H9 (cell line): ENCODE data around the gene USP36. TPM values are rescaled to one million over a fixed set of nuclear protein-coding genes. Genes with fewer than 3 reads are reported as not detected.
"Not testable (repeated sequence)": the region's sequence is repeated elsewhere in the genome, so short reads cannot be mapped to it uniquely, and the experiment has no call there.

ENCODE experiments used
- DNase-seq: peaks from one replicate; pipeline ENCODE4 v3.0.0-alpha.2; 2017
- H2AFZ ChIP-seq: one replicate; pipeline ENCODE4 v1.6.1; 2013; ENCODE audit warnings: mild to moderate bottlenecking, low read length, control low read depth, moderate library complexity
- H2AK5ac ChIP-seq: 2 replicates; pipeline ENCODE4 v1.6.1; 2013; ENCODE audit warnings: low read length, control low read depth, mixed read lengths; ENCODE audit not compliant: insufficient read length
- H2BK120ac ChIP-seq: one replicate; pipeline ENCODE4 v1.6.1; 2013; ENCODE audit warnings: low read depth, mild to moderate bottlenecking, low read length, control low read depth, inconsistent platforms; ENCODE audit not compliant: poor library complexity, severe bottlenecking
- H2BK12ac ChIP-seq: 2 replicates; pipeline ENCODE4 v1.6.1; 2013; ENCODE audit warnings: low read length, control low read depth, mixed read lengths, low read depth; ENCODE audit not compliant: insufficient read length
- H2BK15ac ChIP-seq: 2 replicates; pipeline ENCODE4 v1.6.1; 2013; ENCODE audit warnings: low read depth, low read length, control low read depth
- H2BK20ac ChIP-seq: one replicate; pipeline ENCODE4 v1.6.1; 2013; ENCODE audit warnings: low read depth, mild to moderate bottlenecking, low read length, control low read depth, inconsistent platforms; ENCODE audit not compliant: poor library complexity, severe bottlenecking
- H2BK5ac ChIP-seq: 2 replicates; pipeline ENCODE4 v1.6.1; 2013; ENCODE audit warnings: low read length, control low read depth, mixed read lengths; ENCODE audit not compliant: insufficient read length
- H3K14ac ChIP-seq: 2 replicates; pipeline ENCODE4 v1.6.1; 2013; ENCODE audit warnings: low read length, control low read depth; ENCODE audit not compliant: insufficient read depth
- H3K18ac ChIP-seq: 2 replicates; pipeline ENCODE4 v1.6.1; 2013; ENCODE audit warnings: low read depth, mild to moderate bottlenecking, mixed read lengths, low read length, control low read depth; ENCODE audit not compliant: insufficient read length
- H3K23ac ChIP-seq: 2 replicates; pipeline ENCODE4 v1.6.1; 2013; ENCODE audit warnings: low read length, control low read depth, mixed read lengths, low read depth; ENCODE audit not compliant: insufficient read length
- H3K23me2 ChIP-seq: 2 replicates; pipeline ENCODE4 v1.6.1; 2013; ENCODE audit warnings: low read depth, mild to moderate bottlenecking, mixed read lengths, low read length, control low read depth; ENCODE audit not compliant: insufficient read length, poor library complexity, severe bottlenecking
- H3K27ac ChIP-seq: 2 replicates; pipeline ENCODE4 v1.5.1; 2013; ENCODE audit warnings: low read length, control low read depth, mixed read lengths, low read depth; ENCODE audit not compliant: insufficient read length
- H3K27me3 ChIP-seq: 2 replicates; pipeline ENCODE4 v1.6.1; 2013; ENCODE audit warnings: low read length, control low read depth, inconsistent platforms; ENCODE audit not compliant: insufficient read depth
- H3K4ac ChIP-seq: 2 replicates; pipeline ENCODE4 v1.6.1; 2013; ENCODE audit warnings: low read depth, mild to moderate bottlenecking, control low read depth, inconsistent platforms, low read length, moderate library complexity
- H3K4me1 ChIP-seq: 2 replicates; pipeline ENCODE4 v1.6.1; 2013; ENCODE audit warnings: low read length, control low read depth, inconsistent platforms; ENCODE audit not compliant: insufficient read depth
- H3K4me2 ChIP-seq: 2 replicates; pipeline ENCODE4 v1.6.1; 2013; ENCODE audit warnings: low read length, control low read depth, mixed read lengths; ENCODE audit not compliant: insufficient read length, insufficient read depth
- H3K56ac ChIP-seq: 2 replicates; pipeline ENCODE4 v1.6.1; 2013; ENCODE audit warnings: low read depth, mild to moderate bottlenecking, mixed read lengths, low read length, control low read depth; ENCODE audit not compliant: insufficient read length
- H3K79me1 ChIP-seq: 2 replicates; pipeline ENCODE4 v1.6.1; 2013; ENCODE audit warnings: low read depth, mild to moderate bottlenecking, moderate library complexity, low read length, control low read depth, inconsistent platforms; ENCODE audit not compliant: insufficient read depth, poor library complexity, severe bottlenecking
- H3K79me2 ChIP-seq: 2 replicates; pipeline ENCODE4 v1.6.1; 2013; ENCODE audit warnings: low read length, control low read depth, inconsistent platforms; ENCODE audit not compliant: insufficient read depth
- H3K9ac ChIP-seq: 2 replicates; pipeline ENCODE4 v1.6.1; 2013; ENCODE audit warnings: low read length, control low read depth, mixed read lengths; ENCODE audit not compliant: insufficient read length; ENCODE audit errors: extremely low read depth
- H3K9me3 ChIP-seq: one replicate; pipeline ENCODE4 v1.6.1; 2013; ENCODE audit warnings: low read depth, low read length, inconsistent platforms; ENCODE audit not compliant: control insufficient read depth
- H3T11ph ChIP-seq: one replicate; pipeline ENCODE4 v1.6.1; 2013; ENCODE audit warnings: mild to moderate bottlenecking, low read length, control low read depth, inconsistent platforms
- H4K20me1 ChIP-seq: one replicate; pipeline ENCODE4 v1.6.1; 2013; ENCODE audit not compliant: control insufficient read depth, insufficient read length, insufficient read depth
- H4K5ac ChIP-seq: 2 replicates; pipeline ENCODE4 v1.6.1; 2013; ENCODE audit warnings: low read depth, mild to moderate bottlenecking, mixed read lengths, low read length, control low read depth; ENCODE audit not compliant: insufficient read length
- H4K8ac ChIP-seq: replicated peaks from 2 replicates; pipeline ENCODE4 v1.6.1; 2013; ENCODE audit warnings: low read length, control low read depth, mixed read lengths, low read depth; ENCODE audit not compliant: insufficient read length
- H4K91ac ChIP-seq: 2 replicates; pipeline ENCODE4 v1.6.1; 2013; ENCODE audit warnings: low read depth, mild to moderate bottlenecking, moderate library complexity, mixed read lengths, low read length, control low read depth; ENCODE audit not compliant: insufficient read length
- H3K27ac Mint-ChIP-seq, 3 experiments: 2 replicates in 2 of 3; 3 replicates in 1 of 3; pipeline ENCODE4 v1.8.0; 2020 to 2021; ENCODE audit warnings: mixed read lengths in 3 of 3, mild to moderate bottlenecking in 1 of 3, moderate library complexity in 1 of 3
- H3K27me3 Mint-ChIP-seq: 2 replicates; pipeline ENCODE4 v1.8.0; 2021; ENCODE audit warnings: low read depth, mild to moderate bottlenecking, moderate library complexity, mixed read lengths
- H3K36me3 Mint-ChIP-seq, 3 experiments: 2 replicates in 2 of 3; 3 replicates in 1 of 3; pipeline ENCODE4 v1.8.0; 2020 to 2021; ENCODE audit warnings: low read depth in 3 of 3, mixed read lengths in 3 of 3; ENCODE audit not compliant: insufficient read depth in 1 of 3
- H3K4me1 Mint-ChIP-seq, 2 experiments: 2 replicates each; pipeline ENCODE4 v1.8.0; 2020; ENCODE audit warnings: mixed read lengths in 2 of 2
- H3K4me3 Mint-ChIP-seq, 2 experiments: 2 replicates in 1 of 2; 3 replicates in 1 of 2; pipeline ENCODE4 v1.8.0; 2020 to 2021; ENCODE audit warnings: mild to moderate bottlenecking in 2 of 2, mixed read lengths in 2 of 2, moderate library complexity in 1 of 2
- H3K9me3 Mint-ChIP-seq, 2 experiments: 2 replicates in 1 of 2; 3 replicates in 1 of 2; pipeline ENCODE4 v1.8.0; 2020; ENCODE audit warnings: mild to moderate bottlenecking in 2 of 2, mixed read lengths in 2 of 2, moderate library complexity in 1 of 2
- CTCF ChIP-seq: fragments of 200-600 bp; sonication (generic); conservative IDR thresholded peaks from 3 replicates; pipeline ENCODE4 v1.8.0; 2021; ENCODE audit warnings: antibody characterized with exemption, mild to moderate bottlenecking
- WGBS: extraction: QIAGEN DNeasy Blood & Tissue Kit; methylation state at CpG from one replicate; pipeline ENCODE4 v1.1.7; 2013; ENCODE audit warnings: missing lambda C conversion rate, low lambda C conversion rate, mixed read lengths; ENCODE audit not compliant: insufficient read length; ENCODE audit errors: extremely low coverage; 5-methylcytosine and 5-hydroxymethylcytosine counted together
- total RNA-seq: library from RNA; stranded (reverse); gene quantifications from 2 replicates; pipeline ENCODE4 v1.2.1, GENCODE V29; 2021

The USP36 gene
- total RNA-seq, 1 experiment from 2014 or later = 106 TPM

DNA sequence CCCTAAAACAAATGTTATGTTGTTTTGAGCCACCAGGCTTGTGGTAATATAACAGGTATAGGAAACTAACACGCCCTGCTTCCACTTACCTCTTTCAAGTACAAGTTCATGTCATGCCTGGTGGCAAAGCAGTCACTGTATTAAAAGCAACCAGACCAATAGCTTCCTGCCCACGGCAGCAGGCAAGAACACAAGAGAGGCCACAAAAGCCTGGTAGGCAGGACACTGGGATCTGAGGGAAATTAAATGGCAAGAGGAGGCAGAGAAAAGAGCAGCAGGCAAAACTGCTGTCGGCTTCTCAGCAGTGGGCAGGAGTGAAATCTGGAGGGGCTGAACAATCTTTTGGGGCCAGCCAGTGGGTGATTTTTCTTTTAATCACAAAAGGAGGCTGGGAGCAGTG is 60.8 kb downstream of the USP36 start:
- H3K9me3 Mint-ChIP-seq = no peaks in the 10 kb centered on the region
- H2BK15ac ChIP-seq = no peak overlapping the region
- H3K79me1 ChIP-seq = peaks cover 3% of the 10 kb centered on the region
- H2AK5ac ChIP-seq = no peak overlapping the region
- no peak overlapping the region for H2BK5ac ChIP-seq
- no peak overlapping the region for H3K4ac ChIP-seq
- H3K36me3 Mint-ChIP-seq = no peaks in the 10 kb centered on the region; a peak in 1 of 7 replicates
- H3K14ac ChIP-seq = no peak overlapping the region
- H2BK120ac ChIP-seq = no peak overlapping the region
- H3T11ph ChIP-seq = no peak overlapping the region
- no peaks in the 10 kb centered on the region for H3K23me2 ChIP-seq
- H4K91ac ChIP-seq = no peak overlapping the region
- no peak overlapping the region for H2BK20ac ChIP-seq
- H3K4me2 ChIP-seq = no peak overlapping the region
- no peaks in the 10 kb centered on the region; the same call in 1 of the 2 replicates for H3K27me3 Mint-ChIP-seq
- DNase-seq = no peak
- no peak overlapping the region for H2BK12ac ChIP-seq
- H3K18ac ChIP-seq = no peak overlapping the region
- no peak overlapping the region for H3K9ac ChIP-seq
- no peak overlapping the region for H4K8ac ChIP-seq
- no peak for TF ChIP-seq CTCF
- no peak overlapping the region for H3K23ac ChIP-seq
- H3K9me3 ChIP-seq = no peaks in the 10 kb centered on the region
- H4K20me1 ChIP-seq = no peaks in the 10 kb centered on the region
- H3K4me1 ChIP-seq = no peaks in the 10 kb centered on the region
- peak overlapping the region in 1 of 3 experiments; percentile 46; a peak in 3 of 7 replicates for H3K27ac Mint-ChIP-seq
- peak overlapping the region; percentile 8 to 12; a peak in 3 of 5 replicates for H3K4me3 Mint-ChIP-seq
- H3K56ac ChIP-seq = no peak overlapping the region
- peaks cover 16 to 17% of the 10 kb centered on the region in 2 experiments for H3K4me1 Mint-ChIP-seq
- no peaks in the 10 kb centered on the region for H3K79me2 ChIP-seq
- H2AFZ ChIP-seq = no peak overlapping the region
- no peaks in the 10 kb centered on the region for H3K27me3 ChIP-seq
- no CpG with 5 or more reads among the region's 3 CpGs for WGBS
- no peak overlapping the region for H4K5ac ChIP-seq
- H3K27ac ChIP-seq = no peak overlapping the region

DNA sequence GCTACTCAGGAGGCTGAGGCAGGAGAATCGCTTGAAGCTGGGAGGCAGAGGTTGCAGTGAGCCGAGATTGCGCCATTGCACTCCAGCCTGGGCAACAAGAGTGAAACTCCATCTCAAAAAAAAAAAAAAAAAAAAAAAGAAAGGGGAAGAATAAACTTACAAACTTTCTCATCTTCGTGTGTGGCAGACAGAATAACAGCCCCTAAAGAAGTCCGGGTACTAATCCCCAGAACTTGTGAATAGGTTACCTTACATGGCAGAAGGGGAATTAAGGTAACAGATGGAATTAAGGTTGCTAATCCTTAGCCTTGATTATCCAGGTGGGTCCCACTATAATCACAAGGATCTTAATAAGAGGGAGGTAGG is 61.3 kb downstream of the USP36 start:
- no CpG with 5 or more reads among the region's 5 CpGs for WGBS

More for the DNA sequence above, 61.3 kb downstream of the USP36 start:
- H3K4me2 ChIP-seq, H3K23ac ChIP-seq, H3K4ac ChIP-seq, H3K79me2 ChIP-seq, H2AFZ ChIP-seq, H2BK5ac ChIP-seq, H4K91ac ChIP-seq, H2BK15ac ChIP-seq, DNase-seq, H3K79me1 ChIP-seq, H3K27ac Mint-ChIP-seq, H4K20me1 ChIP-seq, H2AK5ac ChIP-seq, H3K27ac ChIP-seq, H2BK12ac ChIP-seq, H3K4me3 Mint-ChIP-seq, H3K56ac ChIP-seq, H3K14ac ChIP-seq, H3K4me1 ChIP-seq, H3T11ph ChIP-seq, H3K27me3 Mint-ChIP-seq, H3K27me3 ChIP-seq, H3K9me3 Mint-ChIP-seq, H3K23me2 ChIP-seq, H3K9me3 ChIP-seq, H4K5ac ChIP-seq, H2BK20ac ChIP-seq, H4K8ac ChIP-seq, H2BK120ac ChIP-seq, H3K36me3 Mint-ChIP-seq, H3K9ac ChIP-seq, H3K18ac ChIP-seq: not testable (repeated sequence)
- H3K4me1 Mint-ChIP-seq = peaks cover 20 to 21% of the 10 kb centered on the region in 2 experiments
